SK-N-MC (cell line): ENCODE measurements around the gene RAMP1.

Experiments used
- EZH2 ChIP-seq: fragments of 200-600 bp; sonication (generic); IDR thresholded peaks from one replicate; pipeline ENCODE4 v1.6.1; 2017; ENCODE audit warnings: antibody characterized with exemption
- FOXP2 ChIP-seq: optimal IDR thresholded peaks from 2 replicates; pipeline ENCODE3; 2011; ENCODE audit warnings: mild to moderate bottlenecking, moderate library complexity; ENCODE audit not compliant: insufficient read depth; ENCODE audit errors: extremely low read length, control extremely low read depth
- POLR2AphosphoS5 ChIP-seq: IDR thresholded peaks from 2 replicates; pipeline ENCODE4 v1.6.1; 2012; ENCODE audit warnings: mild to moderate bottlenecking, low read depth, low read length, borderline replicate concordance

DNA sequence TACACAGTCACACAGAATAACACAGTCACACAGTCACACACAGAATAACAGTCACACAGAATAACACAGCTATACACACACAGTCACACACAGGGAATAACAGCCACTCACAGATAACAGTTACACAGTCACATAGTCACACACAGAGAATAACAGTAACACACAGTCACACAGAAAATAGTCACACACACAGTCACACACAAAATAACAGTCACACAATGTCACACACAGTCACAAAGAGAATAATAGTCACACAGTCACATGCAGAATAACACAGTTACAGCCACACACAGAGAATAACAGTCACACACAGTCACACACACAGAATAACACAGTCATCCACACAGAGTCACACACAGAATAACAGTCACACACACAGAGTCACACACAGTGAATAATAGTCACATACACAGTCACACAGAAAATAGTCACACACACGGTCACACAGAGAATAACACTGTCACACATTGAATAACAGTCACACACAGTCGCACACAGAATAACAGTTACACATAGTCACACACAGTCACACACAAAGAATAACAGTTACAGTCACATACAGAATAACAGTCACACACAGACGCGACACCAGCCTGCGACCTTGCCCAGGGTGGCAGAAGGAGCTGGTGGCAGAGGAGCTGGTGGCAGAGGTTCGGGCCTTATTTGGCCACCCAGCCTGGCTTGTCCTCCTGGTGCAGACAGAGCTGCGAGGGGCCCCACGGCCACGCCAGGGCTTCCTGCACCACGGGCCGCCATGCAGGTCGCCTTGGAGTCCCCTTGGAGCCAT lies 51.3 kb downstream of the RAMP1 start:
- TF ChIP-seq POLR2AphosphoS5 = no peak
- TF ChIP-seq EZH2 = no peak
- no peak for TF ChIP-seq FOXP2
